Retinal pigment epithelial cell (primary cell): ENCODE measurements around the gene KCNK4.

Source experiments
- DNase-seq: peaks from one replicate; pipeline ENCODE4 v3.0.0-alpha.2; 2010; ENCODE audit warnings: low read depth
- H3K4me3 ChIP-seq: 2 replicates; pipeline ENCODE4 v1.5.1; 2011; ENCODE audit warnings: mild to moderate bottlenecking, low read length, control low read depth, moderate library complexity
- CTCF ChIP-seq: conservative IDR thresholded peaks from 2 replicates; pipeline ENCODE4 v1.5.1; 2011; ENCODE audit warnings: low read depth, low read length, control low read depth, inconsistent platforms

Gene KCNK4

DNA sequence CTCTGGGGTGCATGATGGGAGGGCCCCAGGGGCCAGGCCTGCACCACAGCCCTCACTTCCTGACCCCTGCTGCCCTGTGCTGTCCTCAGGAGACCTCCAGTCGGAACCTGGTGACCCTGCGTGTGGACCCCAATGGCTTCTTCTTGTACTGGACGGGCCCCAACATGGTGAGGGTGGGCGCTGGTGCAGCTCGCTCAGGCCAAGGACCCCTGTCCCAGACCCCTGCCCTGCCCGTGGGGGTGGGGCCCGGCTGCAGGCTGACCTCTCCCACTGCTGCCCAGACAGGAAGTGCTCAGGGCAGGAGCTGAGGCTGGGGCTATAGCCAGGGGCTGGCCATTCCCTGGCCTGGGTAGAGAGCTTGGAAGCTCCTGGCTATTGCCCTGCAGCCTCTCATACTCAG is 36.8 kb upstream of the KCNK4 start:
- no peak overlapping the region for H3K4me3 ChIP-seq
- DNase-seq = no peak
- no peak for TF ChIP-seq CTCF

DNA sequence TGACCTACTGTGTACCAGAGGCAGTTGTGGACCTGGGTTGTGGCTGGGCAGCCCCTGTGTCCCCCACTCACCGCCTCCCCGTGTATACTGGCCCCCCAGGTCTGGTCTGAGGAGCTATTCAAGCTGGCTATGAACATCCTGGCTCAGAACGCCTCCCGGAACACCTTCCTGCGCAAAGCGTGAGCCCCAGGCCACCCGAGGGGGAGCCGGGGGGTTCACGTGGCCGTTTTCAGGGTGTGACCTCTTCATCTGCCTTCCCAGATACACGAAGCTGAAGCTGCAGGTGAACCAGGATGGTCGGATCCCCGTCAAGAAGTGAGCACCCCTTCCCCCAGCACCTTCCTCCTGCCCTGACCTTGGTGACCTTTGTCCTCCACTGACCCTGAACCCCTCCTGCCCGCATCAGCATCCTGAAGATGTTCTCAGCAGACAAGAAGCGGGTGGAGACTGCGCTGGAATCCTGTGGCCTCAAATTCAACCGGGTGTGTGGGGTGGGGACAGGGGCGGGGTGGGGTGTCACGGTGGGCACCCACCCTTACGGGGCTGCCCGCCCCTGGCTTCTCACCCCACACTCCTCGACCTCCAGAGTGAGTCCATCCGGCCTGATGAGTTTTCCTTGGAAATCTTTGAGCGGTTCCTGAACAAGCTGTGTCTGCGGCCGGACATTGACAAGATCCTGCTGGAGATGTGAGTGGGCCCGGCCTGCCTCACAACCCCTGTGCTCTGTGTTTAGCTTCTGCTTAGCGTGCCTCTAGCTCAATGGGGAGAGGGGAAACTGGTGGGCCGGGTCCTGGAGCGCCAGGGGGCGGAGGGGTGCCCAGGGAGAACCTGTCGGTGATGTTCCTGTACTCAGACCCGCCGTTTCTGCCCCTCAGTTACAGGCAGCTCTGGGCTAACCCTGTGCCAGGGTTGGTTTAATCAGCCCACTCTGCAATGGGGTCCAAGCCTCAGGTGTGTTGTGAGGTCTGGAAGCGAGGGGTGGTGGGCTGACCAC is 35.7 kb upstream of the KCNK4 start:
- DNase-seq = no peak
- TF ChIP-seq CTCF = no peak
- H3K4me3 ChIP-seq = no peak overlapping the region

GRCh38 chr11:64256300-64256699 is 34.8 kb upstream of the KCNK4 start:
- DNase-seq = no peak
- no peak for TF ChIP-seq CTCF
- H3K4me3 ChIP-seq = no peak overlapping the region

DNA sequence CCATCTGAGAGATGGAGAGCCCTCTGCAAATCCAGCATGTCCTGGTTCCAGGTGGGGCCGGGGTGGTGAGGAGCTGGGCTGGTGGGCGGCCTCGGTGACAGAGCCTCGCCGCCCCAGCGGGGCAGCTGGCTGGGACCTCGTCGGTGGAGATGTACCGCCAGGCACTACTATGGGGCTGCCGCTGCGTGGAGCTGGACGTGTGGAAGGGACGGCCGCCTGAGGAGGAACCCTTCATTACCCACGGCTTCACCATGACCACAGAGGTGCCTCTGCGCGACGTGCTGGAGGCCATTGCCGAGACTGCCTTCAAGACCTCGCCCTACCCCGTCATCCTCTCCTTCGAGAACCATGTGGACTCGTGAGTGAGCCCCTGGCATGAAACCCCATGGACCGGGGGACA is 32.7 kb upstream of the KCNK4 start:
- DNase-seq = no peak
- no peak overlapping the region for H3K4me3 ChIP-seq
- TF ChIP-seq CTCF = no peak

DNA sequence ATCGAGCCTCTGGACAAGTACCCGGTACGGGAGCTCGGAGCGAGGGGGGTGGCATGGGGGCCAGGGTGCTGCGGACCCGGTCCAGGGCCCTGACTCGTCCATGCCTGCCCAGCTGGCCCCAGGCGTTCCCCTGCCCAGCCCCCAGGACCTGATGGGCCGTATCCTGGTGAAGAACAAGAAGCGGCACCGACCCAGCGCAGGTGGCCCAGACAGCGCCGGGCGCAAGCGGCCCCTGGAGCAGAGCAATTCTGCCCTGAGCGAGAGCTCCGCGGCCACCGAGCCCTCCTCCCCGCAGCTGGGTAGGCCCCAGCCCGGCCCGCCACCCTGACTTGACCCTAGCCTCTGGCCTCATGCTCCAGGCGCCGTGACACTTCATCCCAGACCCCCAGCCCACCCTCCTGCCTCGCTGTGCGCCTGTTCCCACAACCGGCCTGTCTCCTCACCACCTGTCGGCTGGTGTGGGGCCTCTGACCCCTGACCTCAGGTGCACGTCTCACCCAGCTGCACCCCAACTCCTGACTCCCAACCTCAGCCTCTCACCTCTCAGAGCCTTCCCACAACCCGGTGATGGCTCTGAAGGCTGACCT is 32.1 kb upstream of the KCNK4 start:
- H3K4me3 ChIP-seq = no peak overlapping the region

GRCh38 chr11:64259533-64260067 is 31.5 kb upstream of the KCNK4 start:
- TF ChIP-seq CTCF = no peak
- DNase-seq = no peak
- no peak overlapping the region for H3K4me3 ChIP-seq

More for the DNA sequence above, 32.1 kb upstream of the KCNK4 start:
- TF ChIP-seq CTCF = no peak
- DNase-seq = no peak
